ENCODE results near the gene TPSG1.

Gene TPSG1

GRCh38 chr16:1265826-1266225 lies 40.8 kb upstream of the TPSG1 start:
- Histone ChIP-seq H4K20me1 (ENCODE audit: low read depth, low read length) (no peaks in the 10 kb centered on the region), H3K9ac (ENCODE audit: low read length) (no peak overlapping the region), H2AFZ (ENCODE audit: low read depth, low read length, severe bottlenecking) (no peak overlapping the region), H3K4me2 (ENCODE audit: low read depth, low read length, poor library complexity, severe bottlenecking) (no peak overlapping the region), H3K79me2 (ENCODE audit: insufficient read depth, low read length) (no peaks in the 10 kb centered on the region), H3K27me3 (ENCODE audit: low read length) (no peaks in the 10 kb centered on the region), H3K4me3 (ENCODE audit: insufficient read depth, low read length, poor library complexity, severe bottlenecking) (no peak overlapping the region), H3K36me3 (ENCODE audit: low read length) (no peaks in the 10 kb centered on the region), H3K9me3 (ENCODE audit: insufficient read depth, low read length) (0 out of 2 replicates have a peak, but pooled peaks cover 9% of the 10 kb centered on the region), H3K27ac (ENCODE audit: low read depth, low read length) (no peak overlapping the region), H3F3A (ENCODE audit: insufficient read depth) (no peaks in the 10 kb centered on the region), H3K9me2 (replicated peaks; ENCODE audit: insufficient read depth, low read length) (no peaks in the 10 kb centered on the region)
- TF ChIP-seq CTCF (IDR thresholded peaks at IDR 0.05; ENCODE audit: insufficient read depth, low read length, poor library complexity, severe bottlenecking), result no peak
- no peak for TF ChIP-seq EZH2phosphoT487 (conservative IDR thresholded peaks at IDR 0.05; ENCODE audit: low read length)

GRCh38 chr16:1265090-1265630 lies 40.1 kb upstream of the TPSG1 start:
- Histone ChIP-seq H3F3A (ENCODE audit: insufficient read depth) (no peaks in the 10 kb centered on the region), H4K20me1 (ENCODE audit: low read depth, low read length) (no peaks in the 10 kb centered on the region), H3K27ac (ENCODE audit: low read depth, low read length) (no peak overlapping the region), H3K27me3 (ENCODE audit: low read length) (no peaks in the 10 kb centered on the region), H3K79me2 (ENCODE audit: insufficient read depth, low read length) (no peaks in the 10 kb centered on the region), H3K9me2 (replicated peaks; ENCODE audit: insufficient read depth, low read length) (no peaks in the 10 kb centered on the region), H3K9me3 (ENCODE audit: insufficient read depth, low read length) (0 out of 2 replicates have a peak, but pooled peaks cover 9% of the 10 kb centered on the region), H3K4me3 (ENCODE audit: insufficient read depth, low read length, poor library complexity, severe bottlenecking) (no peak overlapping the region), H3K36me3 (ENCODE audit: low read length) (no peaks in the 10 kb centered on the region), H3K4me2 (ENCODE audit: low read depth, low read length, poor library complexity, severe bottlenecking) (no peak overlapping the region), H2AFZ (ENCODE audit: low read depth, low read length, severe bottlenecking) (no peak overlapping the region), H3K9ac (ENCODE audit: low read length) (no peak overlapping the region)
- TF ChIP-seq EZH2phosphoT487 (conservative IDR thresholded peaks at IDR 0.05; ENCODE audit: low read length), result no peak
- TF ChIP-seq CTCF (IDR thresholded peaks at IDR 0.05; ENCODE audit: insufficient read depth, low read length, poor library complexity, severe bottlenecking), result no peak

GRCh38 chr16:1264345-1265089 lies 39.4 kb upstream of the TPSG1 start:
- Histone ChIP-seq H2AFZ (ENCODE audit: low read depth, low read length, severe bottlenecking) (no peak overlapping the region), H3K27ac (ENCODE audit: low read depth, low read length) (no peak overlapping the region), H3K4me2 (ENCODE audit: low read depth, low read length, poor library complexity, severe bottlenecking) (no peak overlapping the region), H3K9me2 (replicated peaks; ENCODE audit: insufficient read depth, low read length) (no peaks in the 10 kb centered on the region), H3F3A (ENCODE audit: insufficient read depth) (no peaks in the 10 kb centered on the region), H3K27me3 (ENCODE audit: low read length) (no peaks in the 10 kb centered on the region), H3K79me2 (ENCODE audit: insufficient read depth, low read length) (no peaks in the 10 kb centered on the region), H3K4me3 (ENCODE audit: insufficient read depth, low read length, poor library complexity, severe bottlenecking) (no peak overlapping the region), H3K9ac (ENCODE audit: low read length) (no peak overlapping the region), H4K20me1 (ENCODE audit: low read depth, low read length) (no peaks in the 10 kb centered on the region), H3K36me3 (ENCODE audit: low read length) (no peaks in the 10 kb centered on the region), H3K9me3 (ENCODE audit: insufficient read depth, low read length) (0 out of 2 replicates have a peak, but pooled peaks cover 9% of the 10 kb centered on the region)
- no peak for TF ChIP-seq CTCF (IDR thresholded peaks at IDR 0.05; ENCODE audit: insufficient read depth, low read length, poor library complexity, severe bottlenecking)
- no peak for TF ChIP-seq EZH2phosphoT487 (conservative IDR thresholded peaks at IDR 0.05; ENCODE audit: low read length)

Data from SU-DHL-6 (cell line).